ENCODE measurements around the gene FILIP1.

DNA sequence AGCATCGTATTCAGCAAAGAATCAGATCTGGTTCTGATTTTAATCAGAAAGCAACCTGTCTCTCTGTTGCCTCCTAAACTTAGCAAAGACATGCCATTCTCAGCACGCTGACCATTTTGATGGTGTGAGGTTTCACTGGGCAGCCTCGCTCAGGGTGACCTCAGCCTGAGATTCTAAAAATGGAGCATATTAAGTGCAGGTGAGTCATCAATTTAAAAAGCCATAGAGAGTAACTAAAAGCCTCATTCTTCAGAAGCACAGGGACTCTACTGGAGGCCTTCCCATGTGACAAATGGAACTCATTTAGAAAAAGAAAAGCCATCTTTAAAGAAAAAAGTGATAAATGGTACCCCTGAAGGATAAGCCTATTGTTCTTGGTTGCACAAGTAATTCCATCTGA lies 91.3 kb downstream of the FILIP1 start:
- TF ChIP-seq, protein P1, sequence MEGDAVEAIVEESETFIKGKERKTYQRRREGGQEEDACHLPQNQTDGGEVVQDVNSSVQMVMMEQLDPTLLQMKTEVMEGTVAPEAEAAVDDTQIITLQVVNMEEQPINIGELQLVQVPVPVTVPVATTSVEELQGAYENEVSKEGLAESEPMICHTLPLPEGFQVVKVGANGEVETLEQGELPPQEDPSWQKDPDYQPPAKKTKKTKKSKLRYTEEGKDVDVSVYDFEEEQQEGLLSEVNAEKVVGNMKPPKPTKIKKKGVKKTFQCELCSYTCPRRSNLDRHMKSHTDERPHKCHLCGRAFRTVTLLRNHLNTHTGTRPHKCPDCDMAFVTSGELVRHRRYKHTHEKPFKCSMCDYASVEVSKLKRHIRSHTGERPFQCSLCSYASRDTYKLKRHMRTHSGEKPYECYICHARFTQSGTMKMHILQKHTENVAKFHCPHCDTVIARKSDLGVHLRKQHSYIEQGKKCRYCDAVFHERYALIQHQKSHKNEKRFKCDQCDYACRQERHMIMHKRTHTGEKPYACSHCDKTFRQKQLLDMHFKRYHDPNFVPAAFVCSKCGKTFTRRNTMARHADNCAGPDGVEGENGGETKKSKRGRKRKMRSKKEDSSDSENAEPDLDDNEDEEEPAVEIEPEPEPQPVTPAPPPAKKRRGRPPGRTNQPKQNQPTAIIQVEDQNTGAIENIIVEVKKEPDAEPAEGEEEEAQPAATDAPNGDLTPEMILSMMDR (conservative IDR thresholded peaks at IDR 0.05; ENCODE audit: low read length): no peak
- no peak for TF ChIP-seq EZH2phosphoT487 (IDR thresholded peaks at IDR 0.05; ENCODE audit: borderline replicate concordance)

Measured in Loucy (cell line).